Stimulated activated CD8-positive, alpha-beta memory T cell treated with anti-CD3 and anti-CD28 coated beads, Interleukin-7, amount 100 ng/mL, for 4 hours (primary cell): Measurements from ENCODE around the gene PFDN2.

Experiments
- DNase-seq, 2 donors: peaks; one replicate each; pipeline ENCODE4 v3.0.0-alpha.2; 2020; ENCODE audit warnings: low read depth in 2 of 2

The PFDN2 gene

DNA sequence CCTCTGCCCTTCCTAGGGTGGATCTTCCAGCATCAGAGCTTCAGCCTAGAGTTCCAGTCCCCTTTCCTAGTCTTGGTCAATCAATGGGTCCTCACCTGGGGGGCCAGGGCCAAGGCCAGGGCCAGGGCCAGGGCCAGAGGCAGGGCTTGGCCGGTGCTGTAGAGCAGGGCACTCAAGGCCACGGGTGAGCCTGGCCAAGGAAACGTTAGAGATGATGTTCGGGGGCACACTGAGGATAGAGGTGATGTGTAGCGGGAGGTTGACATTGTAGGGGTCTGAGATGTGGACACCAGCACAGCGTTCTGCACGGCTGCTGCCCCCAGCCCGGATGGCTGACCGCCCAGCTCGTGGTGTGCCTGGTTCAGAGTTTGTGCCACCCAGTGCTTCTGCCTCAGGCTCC lies 66.6 kb downstream of the PFDN2 start:
- DNase-seq: no peak
